GM21367 (cell line): ENCODE results near the gene IQGAP2.

Experiments used
- ATAC-seq: cut with Tn5 transposase; IDR thresholded peaks from one replicate; pipeline ENCODE4 v1.9.1; 2021; ENCODE audit not compliant: unreplicated experiment

The IQGAP2 gene

DNA sequence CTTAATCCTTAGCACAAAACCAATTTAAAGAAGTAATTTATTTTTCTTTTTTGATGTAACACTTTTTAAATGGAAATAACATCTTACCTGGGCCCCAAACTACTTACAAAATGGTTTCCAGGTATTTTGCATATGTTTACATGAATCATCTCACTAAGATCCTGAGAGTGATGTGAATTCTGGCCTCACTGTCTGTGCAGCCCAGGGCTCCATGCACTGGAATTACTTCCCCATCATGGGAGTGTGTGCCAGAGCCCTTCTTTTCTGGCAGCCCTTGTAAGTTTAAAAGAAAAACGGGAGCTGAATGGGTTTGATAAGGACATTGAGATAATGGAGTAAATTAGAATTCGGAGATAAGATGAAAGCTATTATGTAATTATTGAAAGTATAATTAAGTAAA is 300.6 kb downstream of the IQGAP2 start:
- ATAC-seq = no peak

DNA sequence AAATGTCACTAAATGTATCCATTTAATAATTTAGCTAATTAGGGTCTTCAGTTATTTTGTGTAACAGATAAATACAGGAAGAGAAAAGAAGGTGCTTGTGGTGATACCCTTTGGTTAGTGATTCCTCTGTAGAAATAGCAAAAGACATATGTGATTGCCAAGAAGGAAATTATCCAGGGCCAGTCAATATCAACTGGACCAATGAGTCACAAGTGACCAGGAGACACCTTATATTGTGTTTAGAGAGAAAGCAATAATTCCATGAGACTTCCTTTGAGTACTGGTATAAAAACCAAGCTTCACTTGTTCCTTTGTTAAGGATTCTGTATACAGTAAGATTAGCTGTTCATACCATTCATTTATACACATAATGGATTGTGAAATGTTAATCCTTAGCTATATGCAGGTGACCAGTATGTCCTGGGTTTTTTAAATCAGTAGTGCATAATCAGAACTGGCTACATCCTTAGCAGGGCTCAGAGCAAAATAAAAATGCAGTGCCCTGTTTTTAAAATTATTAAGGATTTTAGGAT is 301.1 kb downstream of the IQGAP2 start:
- ATAC-seq = no peak

DNA sequence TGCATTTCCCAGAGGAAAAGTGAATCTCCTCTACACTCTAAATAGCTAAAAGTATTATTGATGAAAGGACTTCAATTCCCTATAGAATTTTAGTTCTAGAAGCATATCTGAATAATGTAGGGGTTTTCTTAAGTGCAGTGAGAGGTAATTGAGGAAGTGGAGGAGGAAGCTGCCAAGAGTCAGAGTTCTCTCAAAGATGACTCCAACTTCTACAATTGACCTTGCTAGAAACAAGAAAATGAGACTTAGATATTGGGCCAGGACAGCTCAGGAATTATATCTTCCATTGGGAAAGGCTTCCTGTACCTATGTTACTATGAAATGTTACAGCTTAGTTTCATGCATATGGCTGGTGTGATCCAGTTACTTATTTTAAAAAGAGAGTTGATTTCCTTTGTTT is 302.5 kb downstream of the IQGAP2 start:
- ATAC-seq = no peak

DNA sequence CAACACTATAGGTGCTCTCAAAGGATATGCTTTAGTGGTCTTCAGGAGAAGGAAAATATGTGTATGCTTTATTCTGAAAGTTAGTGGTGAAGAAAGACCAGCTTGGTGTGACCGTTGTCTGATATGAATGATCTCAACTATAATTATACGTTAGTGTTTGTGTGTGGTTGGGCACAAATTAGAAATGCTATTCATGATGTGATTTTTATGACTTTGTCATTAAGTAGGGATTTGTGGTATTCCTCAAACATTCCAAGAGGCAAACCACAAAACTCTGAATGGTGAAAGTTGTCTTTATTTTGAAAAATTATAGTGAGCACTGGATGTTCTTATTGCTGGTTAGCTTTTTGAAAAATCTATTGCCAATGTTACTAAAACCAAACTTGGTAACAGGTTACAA is 306.7 kb downstream of the IQGAP2 start:
- no peak for ATAC-seq

DNA sequence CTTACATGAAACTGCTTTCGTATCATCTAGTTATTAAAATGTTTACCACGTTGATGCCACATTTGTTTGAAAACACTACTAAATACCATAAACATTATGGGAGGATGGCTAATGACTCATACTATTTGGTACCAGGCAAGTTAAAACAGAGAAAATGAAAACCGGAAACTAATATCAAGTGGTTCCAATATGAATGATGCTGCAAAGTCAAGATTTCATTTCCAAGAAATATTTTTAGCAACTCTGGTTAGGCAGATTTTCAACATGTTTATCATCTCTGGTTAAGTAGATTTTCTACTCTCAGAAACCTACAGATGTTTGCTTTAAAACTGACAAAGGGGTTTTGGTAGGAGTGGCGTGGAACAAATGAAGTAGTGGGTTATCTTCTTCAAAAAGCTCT is 307.9 kb downstream of the IQGAP2 start:
- no peak for ATAC-seq

DNA sequence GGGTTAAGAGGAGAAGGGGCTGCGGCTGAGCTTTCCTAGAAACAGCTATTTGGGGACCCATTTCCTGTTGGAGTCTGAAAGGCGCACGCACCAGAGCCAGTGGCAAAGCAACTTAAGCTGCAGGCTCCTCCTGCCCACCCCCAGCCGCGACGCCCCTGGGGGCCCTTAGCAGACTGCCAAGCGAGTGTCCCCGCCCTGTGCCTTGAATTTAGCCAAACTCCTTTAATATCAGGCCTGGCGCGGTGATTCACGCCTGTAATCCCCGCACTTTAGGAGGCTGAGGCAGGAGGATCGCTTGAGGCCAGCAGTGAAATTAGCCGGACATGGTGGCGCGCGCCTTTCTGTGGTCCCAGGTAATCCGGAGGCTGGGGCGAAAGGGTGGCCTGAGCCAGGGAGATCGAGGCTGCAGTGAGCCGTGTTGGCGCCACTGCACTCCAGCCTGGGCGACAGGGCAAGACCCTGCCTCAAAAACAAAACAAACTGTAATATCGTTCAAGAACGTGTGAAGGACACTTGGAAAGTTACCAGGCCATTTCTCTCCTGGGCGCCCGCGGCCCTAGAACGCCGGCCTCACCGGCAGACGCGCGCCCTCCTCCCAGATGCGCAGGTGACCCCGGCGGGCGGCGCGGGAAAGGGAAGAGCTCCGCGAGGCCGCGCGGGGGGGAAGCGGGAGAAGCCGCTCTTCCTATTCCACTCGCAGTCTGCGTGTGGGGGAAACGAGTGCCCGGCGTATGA is 311.8 kb downstream of the IQGAP2 start:
- ATAC-seq = no peak

DNA sequence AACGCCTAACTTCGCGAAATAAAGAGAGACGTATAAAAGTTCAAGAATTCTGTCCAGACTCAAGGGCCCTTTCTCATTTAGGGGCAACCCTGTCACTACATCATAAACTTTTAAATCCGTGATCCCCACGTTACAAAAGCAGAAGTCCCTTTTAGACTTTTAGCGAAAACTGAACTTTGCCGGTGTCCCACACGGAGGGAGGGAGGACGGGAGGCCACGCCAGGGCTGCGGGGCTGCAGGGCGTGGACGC is 312.3 kb downstream of the IQGAP2 start:
- no peak for ATAC-seq

DNA sequence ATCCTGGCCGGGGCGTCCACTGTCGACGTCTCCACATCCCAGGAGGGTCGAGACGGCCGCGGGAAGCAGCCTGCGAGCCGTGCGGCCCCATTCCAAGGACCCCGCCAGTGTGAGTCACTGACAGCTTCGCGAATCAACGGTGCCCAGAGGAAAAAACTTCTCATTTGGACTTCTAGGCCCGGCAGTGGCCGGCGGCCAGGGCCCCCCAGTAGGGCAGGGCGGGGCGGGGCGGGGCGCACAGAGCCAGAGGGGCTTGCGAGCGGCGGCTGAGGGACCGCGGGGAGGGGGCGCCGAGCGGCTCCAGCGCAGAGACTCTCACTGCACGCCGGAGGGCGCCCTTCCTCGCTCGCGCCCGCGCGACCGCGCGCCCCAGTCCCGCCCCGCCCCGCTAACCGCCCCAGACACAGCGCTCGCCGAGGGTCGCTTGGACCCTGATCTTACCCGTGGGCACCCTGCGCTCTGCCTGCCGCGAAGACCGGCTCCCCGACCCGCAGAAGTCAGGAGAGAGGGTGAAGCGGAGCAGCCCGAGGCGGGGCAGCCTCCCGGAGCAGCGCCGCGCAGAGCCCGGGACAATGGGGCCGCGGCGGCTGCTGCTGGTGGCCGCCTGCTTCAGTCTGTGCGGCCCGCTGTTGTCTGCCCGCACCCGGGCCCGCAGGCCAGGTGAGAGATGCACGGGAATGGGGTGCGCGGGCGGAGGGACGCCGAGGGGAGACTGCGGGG is 312.8 kb downstream of the IQGAP2 start, which contains the start of gene F2R:
TSS of gene F2R (plus strand) at position 391 of the 720 bp plus-strand sequence. CDS start at position 573, 182 bp downstream.
- peak; percentile 57 for ATAC-seq

DNA sequence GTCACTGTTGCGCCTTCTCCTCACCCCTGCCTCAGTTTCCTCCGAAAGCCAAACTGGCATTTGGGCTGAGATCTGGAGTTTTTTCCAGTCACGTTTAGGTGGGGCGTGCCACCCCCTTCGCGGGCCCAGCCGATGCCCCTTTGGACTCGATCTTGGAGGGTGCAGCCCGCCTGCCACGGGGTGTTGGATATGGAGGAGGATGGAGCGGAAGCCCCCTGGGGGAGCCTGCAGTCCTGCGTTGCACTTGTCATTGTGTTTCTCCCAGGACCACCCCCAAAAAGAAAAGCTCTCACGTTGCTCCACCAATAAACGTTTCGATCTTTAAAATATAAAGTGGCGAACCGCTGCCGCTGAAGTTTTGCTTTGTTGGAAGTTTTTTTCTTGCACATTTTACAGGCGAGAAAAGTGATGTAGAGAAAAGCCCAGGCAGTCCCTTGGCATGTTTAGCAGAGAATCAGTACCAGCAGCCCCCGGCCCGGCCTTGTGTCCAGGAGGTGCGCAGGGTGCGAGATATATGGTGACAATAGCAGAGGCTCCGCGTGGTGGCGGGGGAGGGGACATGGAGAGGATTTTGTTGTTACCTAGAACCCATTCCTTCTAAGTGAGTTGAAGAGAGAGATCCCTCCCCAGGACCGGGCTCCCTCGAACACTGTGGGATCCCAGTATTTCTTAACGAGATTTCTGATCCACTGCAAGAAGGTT is 313.5 kb downstream of the IQGAP2 start:
- ATAC-seq = no peak

DNA sequence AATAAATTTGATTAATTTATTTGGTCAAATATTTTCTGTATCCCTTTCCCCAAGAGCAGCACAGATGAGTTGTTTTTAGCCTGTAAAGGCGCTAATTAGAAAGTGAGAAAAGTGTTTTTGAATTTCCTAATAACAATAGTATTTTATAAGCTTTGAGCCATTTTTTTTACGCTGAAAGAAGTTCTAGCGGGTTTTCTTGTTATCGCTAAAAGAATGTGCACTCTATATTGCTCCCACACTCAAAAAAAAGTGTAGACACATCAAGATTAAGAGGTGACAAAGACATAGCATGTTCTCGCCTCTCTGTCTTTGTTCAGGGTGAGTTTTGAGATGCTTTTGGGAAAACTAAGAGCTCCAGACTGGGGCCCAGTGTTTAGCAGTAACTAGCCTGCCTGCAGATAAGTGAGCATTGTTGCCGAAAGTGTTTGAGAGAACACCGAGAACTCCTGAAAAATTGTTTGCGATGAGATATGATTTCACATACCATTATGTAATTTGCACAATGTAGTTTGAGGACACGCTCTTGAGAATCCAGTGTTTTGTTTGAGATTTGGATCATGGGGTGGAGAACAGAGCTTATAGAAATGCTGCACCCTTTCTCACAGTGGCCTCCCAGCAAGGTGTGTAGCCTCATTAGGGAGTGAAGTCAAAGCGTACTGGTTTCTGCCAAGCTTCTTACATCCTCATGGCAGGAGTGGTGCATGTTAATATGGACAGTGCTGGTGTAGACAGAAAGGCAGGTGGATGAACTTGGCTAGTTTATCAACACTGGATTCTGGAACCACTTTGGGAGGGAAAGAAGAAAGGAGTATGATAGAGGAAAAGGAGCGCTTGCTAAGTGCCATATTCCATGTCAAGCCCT is 314.4 kb downstream of the IQGAP2 start:
- no peak for ATAC-seq

DNA sequence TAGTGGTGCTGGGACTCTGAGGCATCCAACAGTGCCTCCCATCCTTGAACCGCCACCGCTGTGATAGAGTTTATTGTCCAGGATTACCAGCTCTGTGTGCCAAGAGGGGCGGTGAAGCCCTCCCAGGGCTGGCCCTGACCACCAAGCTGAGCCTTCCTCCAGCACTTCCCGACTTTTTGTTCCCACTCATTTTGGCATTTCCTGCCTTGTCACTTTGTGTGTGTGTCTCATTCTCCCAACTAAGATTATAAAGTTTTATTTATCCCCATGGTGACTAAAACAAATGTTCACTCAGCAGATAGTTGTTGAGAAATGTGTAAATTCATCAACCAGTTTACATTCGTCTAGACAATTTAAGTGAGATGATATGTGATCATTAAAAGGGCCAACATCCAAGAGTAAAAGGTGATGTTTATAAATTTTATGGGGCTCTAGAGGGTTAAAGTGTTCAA is 315.3 kb downstream of the IQGAP2 start:
- ATAC-seq = no peak

DNA sequence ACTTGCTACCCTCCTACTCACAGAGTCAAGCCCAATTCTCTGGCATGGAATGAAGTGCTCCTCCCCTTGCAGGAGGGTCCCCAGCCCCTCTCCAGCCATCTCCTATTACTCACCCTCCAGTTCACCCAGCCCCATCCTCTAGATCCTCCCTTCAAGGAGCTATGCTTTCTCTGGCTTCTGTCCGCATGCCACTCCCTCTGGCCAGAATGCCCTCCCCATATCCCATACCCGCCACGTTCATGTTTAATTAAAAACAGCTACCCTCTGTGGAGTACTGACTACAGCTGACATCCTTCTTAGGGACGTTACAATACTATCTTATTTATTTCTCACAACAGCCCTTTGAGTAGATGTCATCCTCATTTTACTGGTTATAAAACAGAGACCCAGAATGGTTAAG is 315.8 kb downstream of the IQGAP2 start:
- ATAC-seq = no peak

DNA sequence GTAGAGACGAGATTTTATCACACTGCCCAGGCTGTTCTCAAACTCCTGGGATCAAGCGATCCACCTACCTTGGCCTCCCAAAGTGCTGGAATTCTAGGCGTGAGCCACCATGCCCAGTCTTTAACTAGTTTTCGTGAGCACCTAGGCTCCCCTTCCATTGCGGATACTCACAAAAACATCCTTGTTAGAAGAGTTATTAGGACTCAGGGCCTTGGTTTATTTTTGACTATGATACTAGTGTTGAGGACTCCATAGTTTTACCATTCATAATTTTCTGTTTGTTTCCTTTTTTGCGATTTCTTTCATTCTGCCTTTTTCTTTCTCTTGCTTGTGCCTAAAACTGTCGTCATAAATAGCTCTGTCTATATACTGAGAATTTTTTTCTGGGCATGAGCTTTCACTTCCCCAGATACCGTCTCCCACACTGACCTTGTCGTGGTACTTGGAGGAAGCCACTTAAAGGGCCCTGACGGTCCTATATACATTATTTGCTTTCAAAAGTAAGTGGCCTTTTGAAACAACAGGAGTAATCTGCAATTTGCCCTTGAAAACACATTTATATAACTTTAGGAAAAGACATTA is 318.0 kb downstream of the IQGAP2 start:
- ATAC-seq = peak; percentile 91

DNA sequence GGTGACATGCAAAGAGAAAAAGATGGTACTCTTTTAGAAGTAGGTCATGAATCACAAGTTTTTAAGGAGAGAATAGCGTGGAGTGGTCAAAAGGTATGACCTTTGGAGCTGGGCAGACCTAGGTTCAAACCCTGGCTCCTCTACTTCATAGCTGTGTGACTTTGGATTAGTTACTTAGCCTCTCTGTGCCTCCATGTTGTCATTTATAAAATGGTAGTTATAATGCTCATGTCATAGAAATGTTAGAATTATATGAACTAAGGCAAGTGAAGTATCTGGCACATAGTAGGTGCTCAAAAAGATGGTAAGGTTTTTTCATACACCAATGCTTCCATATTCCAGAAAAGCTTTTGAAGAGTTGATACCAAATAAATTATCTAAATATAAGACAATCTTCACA is 320.2 kb downstream of the IQGAP2 start:
- ATAC-seq = no peak

DNA sequence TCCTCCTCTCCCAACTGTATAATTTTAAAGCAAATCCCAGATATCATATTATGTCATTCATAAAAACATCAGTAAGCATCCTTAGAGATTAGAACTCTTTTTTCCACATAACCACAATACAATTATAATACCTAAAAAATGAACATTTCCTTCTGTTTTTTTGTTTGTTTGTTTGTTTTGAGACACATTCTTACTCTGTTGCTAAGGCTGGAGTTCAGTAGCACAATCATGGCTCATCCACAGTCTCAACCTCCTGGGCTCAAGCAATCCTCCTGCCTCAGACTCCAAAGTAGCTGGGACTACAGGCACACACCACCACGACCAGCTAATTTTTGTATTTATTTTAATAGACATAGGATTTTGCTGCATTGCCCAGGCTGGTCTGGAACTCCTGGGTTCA is 320.8 kb downstream of the IQGAP2 start:
- ATAC-seq = no peak

DNA sequence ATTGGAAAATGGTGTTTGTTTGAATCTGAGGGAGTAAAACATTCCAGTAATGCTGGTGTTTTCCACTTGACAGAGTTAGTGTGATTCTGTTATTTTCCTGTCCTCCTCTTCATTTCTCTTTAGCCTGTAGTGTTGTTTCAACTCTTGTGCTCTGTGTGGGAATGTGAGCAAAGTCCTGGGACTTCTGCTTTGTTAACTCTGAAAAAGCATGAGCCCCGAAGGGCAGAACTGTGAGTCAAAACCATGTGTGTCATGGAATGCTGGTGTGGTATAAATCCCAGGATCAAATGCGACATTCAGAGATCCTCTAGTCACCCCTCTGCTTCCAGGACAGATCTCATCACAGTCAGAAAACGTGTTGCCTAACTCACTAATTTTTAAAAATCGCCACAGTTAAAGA is 321.8 kb downstream of the IQGAP2 start:
- ATAC-seq = no peak

DNA sequence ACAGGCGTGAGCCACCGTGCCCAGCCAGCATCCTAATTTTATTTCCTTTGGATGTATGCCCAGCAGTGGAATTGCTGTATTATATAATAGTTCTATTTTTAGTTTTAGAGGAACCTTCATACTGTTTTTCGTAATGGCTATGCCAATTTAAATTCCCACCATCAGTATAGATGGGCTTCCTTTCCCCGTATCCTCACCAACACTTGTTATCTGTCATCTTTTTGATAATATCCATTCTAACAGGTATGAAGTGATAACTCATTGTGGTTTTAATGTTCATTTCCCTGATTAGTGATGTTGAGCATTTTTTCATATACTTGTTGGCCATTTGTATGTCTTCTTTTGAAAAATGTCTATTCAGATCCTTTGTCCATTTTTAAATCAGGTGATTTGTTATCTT is 325.9 kb downstream of the IQGAP2 start:
- ATAC-seq = no peak

DNA sequence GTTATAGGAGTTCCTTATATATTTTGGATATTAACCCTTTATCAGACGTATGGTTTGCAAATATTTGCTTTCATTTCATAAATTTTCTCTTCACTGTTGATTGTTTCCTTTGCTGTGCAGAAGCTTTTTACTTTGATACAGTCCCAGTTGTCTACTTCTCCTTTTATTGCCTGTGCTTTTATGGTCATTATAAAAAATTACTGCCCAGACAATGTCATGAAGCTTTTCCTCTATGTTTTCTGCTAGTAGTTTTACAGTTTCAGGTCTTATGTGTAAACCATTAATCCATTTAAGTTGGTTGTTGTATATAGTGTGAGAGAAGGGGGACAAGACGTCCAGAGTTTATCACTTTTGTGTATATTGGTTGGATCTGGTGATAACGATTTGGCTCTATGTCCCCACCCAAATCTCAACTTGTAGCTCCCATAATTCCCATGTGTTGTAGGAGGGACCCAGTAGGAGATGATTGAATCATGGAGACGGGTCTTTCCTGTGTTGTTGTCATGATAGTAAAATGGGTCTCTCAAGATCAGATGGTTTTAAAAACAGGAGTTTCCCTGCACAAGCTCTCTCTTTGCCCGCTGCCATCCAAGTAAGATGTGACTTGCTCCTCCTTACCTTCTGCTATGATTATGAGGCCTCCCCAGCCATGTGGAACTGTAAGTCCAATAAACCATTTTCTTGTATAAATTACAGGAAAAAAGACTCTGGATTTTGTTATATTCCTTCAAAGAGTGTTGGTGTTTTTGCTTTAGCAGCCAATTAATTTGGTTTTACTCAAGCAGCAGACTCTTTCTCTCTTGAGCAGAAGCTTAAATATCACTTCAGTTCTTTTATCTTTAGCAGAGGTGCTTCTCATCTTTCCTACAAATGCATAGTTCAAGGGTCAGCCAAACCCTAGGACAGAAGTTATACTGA is 326.5 kb downstream of the IQGAP2 start:
- ATAC-seq = no peak

DNA sequence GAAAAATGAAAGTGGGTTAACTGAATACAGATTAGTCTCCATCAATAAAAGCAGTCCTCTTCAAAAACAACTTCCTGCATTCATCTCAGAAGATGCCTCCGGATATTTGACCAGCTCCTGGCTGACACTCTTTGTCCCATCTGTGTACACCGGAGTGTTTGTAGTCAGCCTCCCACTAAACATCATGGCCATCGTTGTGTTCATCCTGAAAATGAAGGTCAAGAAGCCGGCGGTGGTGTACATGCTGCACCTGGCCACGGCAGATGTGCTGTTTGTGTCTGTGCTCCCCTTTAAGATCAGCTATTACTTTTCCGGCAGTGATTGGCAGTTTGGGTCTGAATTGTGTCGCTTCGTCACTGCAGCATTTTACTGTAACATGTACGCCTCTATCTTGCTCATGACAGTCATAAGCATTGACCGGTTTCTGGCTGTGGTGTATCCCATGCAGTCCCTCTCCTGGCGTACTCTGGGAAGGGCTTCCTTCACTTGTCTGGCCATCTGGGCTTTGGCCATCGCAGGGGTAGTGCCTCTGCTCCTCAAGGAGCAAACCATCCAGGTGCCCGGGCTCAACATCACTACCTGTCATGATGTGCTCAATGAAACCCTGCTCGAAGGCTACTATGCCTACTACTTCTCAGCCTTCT is 329.4 kb downstream of the IQGAP2 start:
- no peak for ATAC-seq
